ENCODE measurements around the gene GRAMD4. TPM values are rescaled to one million over a fixed set of nuclear protein-coding genes. Genes with fewer than 3 reads are reported as not detected.

Gene GRAMD4
- total RNA-seq, 1 donor, result 11.7 TPM

GRCh38 chr22:46693634-46694415 is 73.6 kb downstream of the GRAMD4 start:
- no peak for DNase-seq (ENCODE audit: low read depth)
- no peak overlapping the region for H3K4me3 ChIP-seq (ENCODE audit: low read depth, low read length)
- no peak for TF ChIP-seq CTCF (IDR thresholded peaks at IDR 0.05; ENCODE audit: insufficient read depth, low read length)

- no peak for TF ChIP-seq CTCF (IDR thresholded peaks at IDR 0.05; ENCODE audit: insufficient read depth, low read length)
- H3K4me3 ChIP-seq (ENCODE audit: low read depth, low read length), result no peak overlapping the region
- no peak for DNase-seq (ENCODE audit: low read depth)
These were observed 74.4 kb downstream of the GRAMD4 start for GRCh38 chr22:46694416-46695170.

DNA sequence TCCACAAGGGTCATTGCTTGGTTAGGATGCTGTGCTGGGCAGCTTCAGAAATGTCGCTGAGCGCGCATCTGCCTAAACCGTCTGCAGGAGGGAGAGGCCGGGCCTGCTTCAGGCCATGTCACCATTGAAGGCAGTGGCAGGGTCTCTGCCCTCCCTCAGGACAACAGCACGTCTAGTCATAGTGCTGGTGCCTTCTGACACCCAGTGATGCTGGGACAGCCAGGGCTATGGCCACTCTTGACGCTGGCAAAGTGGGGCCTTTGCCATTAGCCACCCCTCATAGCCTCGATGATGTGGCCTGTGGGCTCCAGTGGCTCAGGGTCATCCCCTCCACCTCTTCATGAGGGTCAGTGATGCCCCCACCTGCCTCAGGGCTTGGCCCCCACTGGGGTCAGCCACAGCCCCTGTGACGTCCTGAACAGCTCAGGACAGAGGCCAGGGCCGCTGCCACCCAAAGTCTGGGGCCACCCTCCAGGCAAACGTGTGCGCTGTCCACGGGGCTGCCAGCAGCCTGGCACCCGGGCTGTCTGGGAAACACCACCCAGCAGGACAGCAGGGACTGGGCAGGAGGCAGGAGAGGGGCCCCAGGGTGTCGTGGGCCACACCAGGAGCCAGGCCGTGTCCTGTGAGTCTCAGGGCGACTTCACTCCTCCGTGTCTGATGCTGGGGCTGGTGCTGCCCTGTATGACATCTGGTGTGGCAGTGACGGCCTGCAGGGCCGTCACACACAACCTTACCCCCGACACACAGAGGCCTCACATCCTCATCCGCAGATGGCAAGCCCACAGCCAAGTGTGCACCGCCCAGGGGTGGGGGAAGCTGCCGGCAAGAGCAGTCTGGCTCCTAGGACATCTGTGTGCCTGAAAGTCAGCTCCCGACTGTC is 75.4 kb downstream of the GRAMD4 start:
- no peak for TF ChIP-seq CTCF (IDR thresholded peaks at IDR 0.05; ENCODE audit: insufficient read depth, low read length)
- H3K4me3 ChIP-seq (ENCODE audit: low read depth, low read length), result no peak overlapping the region
- DNase-seq (ENCODE audit: low read depth), result no peak

DNA sequence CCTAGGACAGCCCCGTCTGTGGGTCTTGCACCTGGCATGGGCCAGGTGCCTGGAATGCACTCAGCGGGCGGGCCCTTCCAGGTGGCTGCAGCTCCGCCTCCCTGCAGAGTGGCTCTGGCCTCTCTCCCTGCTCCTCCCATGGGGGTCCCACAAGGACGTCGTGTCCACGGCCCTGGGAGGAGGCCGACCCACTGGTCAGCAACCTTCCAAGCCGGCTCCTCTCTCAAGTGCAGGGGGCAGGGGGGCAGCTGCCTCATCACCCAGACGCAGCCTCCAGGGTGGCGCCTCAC is 76.0 kb downstream of the GRAMD4 start:
- H3K4me3 ChIP-seq (ENCODE audit: low read depth, low read length), result no peak overlapping the region
- no peak for TF ChIP-seq CTCF (IDR thresholded peaks at IDR 0.05; ENCODE audit: insufficient read depth, low read length)
- DNase-seq (ENCODE audit: low read depth), result no peak

- DNase-seq (ENCODE audit: low read depth), result no peak
- no peak overlapping the region for H3K4me3 ChIP-seq (ENCODE audit: low read depth, low read length)
- TF ChIP-seq CTCF (IDR thresholded peaks at IDR 0.05; ENCODE audit: insufficient read depth, low read length), result no peak
These were observed 76.4 kb downstream of the GRAMD4 start for GRCh38 chr22:46696614-46697013.

DNA sequence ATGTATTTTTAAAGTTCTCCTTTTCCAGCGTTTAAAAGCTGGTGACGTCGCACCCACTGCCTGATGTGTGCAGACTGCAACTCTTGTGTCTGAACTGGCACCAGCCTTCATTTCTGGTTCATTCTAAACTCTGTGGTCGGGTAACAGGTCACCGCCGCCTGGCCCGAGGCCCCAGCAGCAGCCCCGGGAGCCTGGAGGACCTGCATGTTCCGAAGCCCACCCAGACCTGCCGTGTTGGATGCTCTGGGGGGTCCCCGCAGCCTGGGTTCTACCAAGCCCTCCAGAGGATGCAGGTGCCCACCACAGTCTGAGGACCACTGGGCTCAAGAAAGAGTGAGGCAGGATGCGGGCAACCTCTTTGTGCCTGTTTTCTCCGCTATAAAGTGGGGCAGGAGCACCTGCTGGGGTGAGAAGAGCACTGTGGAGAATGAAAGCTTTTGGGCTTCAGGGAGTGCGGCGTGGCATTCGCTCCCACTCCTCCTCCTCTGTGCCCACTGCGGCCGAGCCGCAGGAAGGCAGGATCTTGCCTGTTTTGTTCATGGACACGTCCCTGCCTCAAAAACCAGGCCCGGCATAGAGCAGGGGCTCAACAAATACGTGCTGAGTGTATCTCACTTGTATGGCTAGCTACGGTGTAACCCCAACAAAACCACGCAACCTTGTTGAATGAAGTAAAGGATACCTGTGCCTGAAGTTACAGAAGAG is 77.8 kb downstream of the GRAMD4 start:
- TF ChIP-seq CTCF (IDR thresholded peaks at IDR 0.05; ENCODE audit: insufficient read depth, low read length), result no peak
- H3K4me3 ChIP-seq (ENCODE audit: low read depth, low read length), result no peak overlapping the region
- no peak for DNase-seq (ENCODE audit: low read depth)
